ENCODE measurements around the gene PHLDB1.

The PHLDB1 gene

DNA sequence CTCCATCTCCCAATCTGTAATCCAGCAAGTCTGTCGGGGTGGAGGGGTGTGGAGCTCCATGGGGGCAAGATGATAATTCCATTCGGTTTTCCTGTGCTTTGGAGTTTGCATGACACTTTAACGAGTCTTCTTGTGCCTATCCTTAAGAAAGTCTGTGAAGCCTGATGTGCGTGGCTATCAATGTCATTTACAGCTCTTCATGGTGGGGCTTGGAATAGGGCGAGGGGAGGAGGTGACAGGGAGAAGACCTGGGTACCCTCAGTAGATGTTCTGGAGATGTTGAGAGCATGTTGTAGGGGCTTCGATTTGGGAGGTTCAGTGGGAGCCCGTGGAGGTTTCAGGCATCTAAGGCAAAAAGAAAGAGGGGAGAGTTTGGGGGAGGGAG is 579 bp upstream of the PHLDB1 start:
- ATAC-seq (ENCODE audit: insufficient read depth, low read depth) (no peak), DNase-seq (no peak)
- Histone ChIP-seq H3K4me1 (ENCODE audit: insufficient read depth, low read length) (peaks cover 24% of the 10 kb centered on the region), H3K4me3 (ENCODE audit: low read depth in 1 of 2, low read length in 2 of 2) (no peak overlapping the region), H3K36me3 (ENCODE audit: insufficient read depth, low read length) (peaks cover 7% of the 10 kb centered on the region; the same call in 1 of the 2 replicates), H3K79me2 (ENCODE audit: insufficient read depth, low read length) (no peaks in the 10 kb centered on the region), H4K20me1 (ENCODE audit: insufficient read depth, low read length) (peaks cover 11% of the 10 kb centered on the region), H3K27ac (ENCODE audit: low read length) (no peak overlapping the region), H2AFZ (ENCODE audit: low read depth, low read length) (no peak overlapping the region), H3K4me2 (ENCODE audit: insufficient read depth, low read length) (no peak overlapping the region), H3K27me3 (ENCODE audit: insufficient read depth, low read length, poor library complexity) (peaks cover 55% of the 10 kb centered on the region), H3K9me3 (ENCODE audit: insufficient read depth, low read length, severe bottlenecking) (no peaks in the 10 kb centered on the region), H3K9ac (ENCODE audit: low read depth, low read length) (no peak overlapping the region)
- TF ChIP-seq CTCF (IDR thresholded peaks at IDR 0.05; ENCODE audit: borderline replicate concordance, extremely low read depth, low read length, poor library complexity, severe bottlenecking) (no peak), EZH2 (IDR thresholded peaks at IDR 0.05; ENCODE audit: borderline replicate concordance, low read depth, low read length, severe bottlenecking) (peak; percentile 71)

DNA sequence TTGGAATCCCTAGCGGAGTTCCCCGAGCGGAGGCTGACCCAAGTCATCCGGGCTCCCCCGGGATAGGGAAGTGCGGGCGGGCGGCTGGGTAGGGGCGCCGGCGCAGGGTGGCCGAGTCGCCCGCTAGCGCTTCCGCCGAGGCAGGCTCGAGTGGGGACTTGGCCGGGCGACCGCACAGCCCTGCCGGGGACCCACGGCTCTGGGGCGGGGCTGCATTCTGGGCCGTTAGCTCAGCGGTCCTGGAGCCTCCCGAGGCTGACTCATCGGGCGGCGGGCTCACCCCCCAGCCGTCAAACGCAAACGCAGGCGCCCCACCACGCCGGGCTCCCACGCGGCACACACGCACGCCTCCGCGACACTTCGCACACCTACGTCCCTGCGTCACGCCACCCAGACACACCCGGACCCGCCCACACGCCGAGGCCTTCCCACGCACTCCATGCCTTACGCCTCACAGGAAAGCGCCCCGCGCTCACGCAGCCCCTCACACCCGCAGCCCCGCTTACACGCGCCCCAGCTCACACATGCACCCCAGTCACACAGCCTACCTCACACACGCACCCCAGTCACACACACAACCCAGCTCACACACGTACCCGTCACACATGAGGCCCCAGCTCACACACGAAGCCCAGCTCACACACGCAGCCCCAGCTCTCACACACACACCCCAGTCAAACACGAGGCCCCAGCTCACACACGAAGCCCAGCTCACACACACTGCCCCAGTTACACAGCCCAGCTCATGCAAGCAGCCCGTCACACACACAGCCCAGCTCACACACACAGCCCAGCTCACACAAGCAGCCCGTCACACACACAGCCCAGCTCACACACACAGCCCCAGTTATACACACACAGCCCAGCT is 1.2 kb downstream of the PHLDB1 start:
- peak overlapping the region; percentile 47 for H3K4me2 ChIP-seq (ENCODE audit: insufficient read depth, low read length)
- DNase-seq (peak; percentile 30), ATAC-seq (ENCODE audit: insufficient read depth, low read depth) (peak; percentile 46)
- no peak overlapping the region for H2AFZ ChIP-seq (ENCODE audit: low read depth, low read length)
- peaks cover 24% of the 10 kb centered on the region for H3K4me1 ChIP-seq (ENCODE audit: insufficient read depth, low read length)
- peaks cover 9% of the 10 kb centered on the region for H4K20me1 ChIP-seq (ENCODE audit: insufficient read depth, low read length)
- peaks cover 68% of the 10 kb centered on the region for H3K27me3 ChIP-seq (ENCODE audit: insufficient read depth, low read length, poor library complexity)
- H3K36me3 ChIP-seq (ENCODE audit: insufficient read depth, low read length) = no peaks in the 10 kb centered on the region
- peak overlapping the region; percentile 6; the same call in 1 of the 2 replicates for H3K9ac ChIP-seq (ENCODE audit: low read depth, low read length)
- H3K9me3 ChIP-seq (ENCODE audit: insufficient read depth, low read length, severe bottlenecking) = no peaks in the 10 kb centered on the region
- H3K27ac ChIP-seq (ENCODE audit: low read length) = no peak overlapping the region
- TF ChIP-seq CTCF (IDR thresholded peaks at IDR 0.05; ENCODE audit: borderline replicate concordance, extremely low read depth, low read length, poor library complexity, severe bottlenecking) (no peak), EZH2 (IDR thresholded peaks at IDR 0.05; ENCODE audit: borderline replicate concordance, low read depth, low read length, severe bottlenecking) (no peak)
- H3K79me2 ChIP-seq (ENCODE audit: insufficient read depth, low read length) = no peaks in the 10 kb centered on the region
- H3K4me3 ChIP-seq (ENCODE audit: low read depth in 1 of 2, low read length in 2 of 2) = peak overlapping the region in 1 of 2 experiments; percentile 34; a peak in 2 of 4 replicates

DNA sequence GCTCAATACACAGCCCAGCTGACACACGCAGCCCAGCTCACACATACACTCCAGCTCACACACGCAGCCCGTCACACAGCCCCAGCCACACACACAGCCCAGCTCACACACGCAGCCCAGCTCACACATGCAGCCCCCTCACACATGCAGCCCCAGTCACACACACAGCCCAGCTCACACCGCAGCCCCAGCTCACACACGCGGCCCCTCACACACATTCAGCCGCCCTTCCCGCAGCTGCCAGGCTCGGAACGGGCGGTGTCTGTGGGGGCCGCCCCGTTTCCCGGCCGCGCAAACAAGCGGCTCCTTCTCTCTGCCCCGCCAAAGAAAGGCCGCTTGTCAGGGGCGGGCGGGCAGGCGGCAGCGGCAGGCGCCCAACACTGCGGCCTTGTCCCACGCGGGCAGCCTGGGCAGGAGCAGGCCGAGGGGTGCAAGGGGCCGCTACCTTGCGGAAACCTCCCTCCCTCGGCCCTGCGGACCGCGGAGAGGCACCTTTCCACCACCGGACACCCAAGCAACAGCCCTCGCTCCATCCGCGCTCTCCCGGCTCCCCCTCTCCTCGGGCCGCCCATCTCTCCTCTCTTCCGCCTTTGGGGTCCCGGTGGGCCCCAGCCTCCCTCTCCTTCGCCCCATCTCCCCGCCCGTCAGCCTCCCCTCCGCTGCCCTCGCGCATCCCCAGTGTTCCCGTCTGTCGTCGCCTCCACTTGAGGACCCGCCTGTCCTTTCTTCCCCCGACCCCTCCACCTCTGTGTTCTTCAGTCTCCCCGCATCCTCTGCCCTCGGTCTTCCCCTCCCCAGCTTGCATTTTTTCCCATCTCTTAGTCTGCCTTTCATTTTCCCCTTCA is 2.2 kb downstream of the PHLDB1 start:
- no peaks in the 10 kb centered on the region for H3K36me3 ChIP-seq (ENCODE audit: insufficient read depth, low read length)
- DNase-seq (no peak), ATAC-seq (ENCODE audit: insufficient read depth, low read depth) (peak; percentile 29)
- H3K9me3 ChIP-seq (ENCODE audit: insufficient read depth, low read length, severe bottlenecking) = no peaks in the 10 kb centered on the region
- no peak overlapping the region for H3K4me2 ChIP-seq (ENCODE audit: insufficient read depth, low read length)
- H4K20me1 ChIP-seq (ENCODE audit: insufficient read depth, low read length) = peaks cover 11% of the 10 kb centered on the region
- no peak overlapping the region for H3K9ac ChIP-seq (ENCODE audit: low read depth, low read length)
- H3K27me3 ChIP-seq (ENCODE audit: insufficient read depth, low read length, poor library complexity) = peaks cover 78% of the 10 kb centered on the region
- H3K4me3 ChIP-seq (ENCODE audit: low read depth in 1 of 2, low read length in 2 of 2) = no peak overlapping the region
- H2AFZ ChIP-seq (ENCODE audit: low read depth, low read length) = no peak overlapping the region
- no peak overlapping the region for H3K27ac ChIP-seq (ENCODE audit: low read length)
- no peak for TF ChIP-seq EZH2 (IDR thresholded peaks at IDR 0.05; ENCODE audit: borderline replicate concordance, low read depth, low read length, severe bottlenecking)
- no peak for TF ChIP-seq CTCF (IDR thresholded peaks at IDR 0.05; ENCODE audit: borderline replicate concordance, extremely low read depth, low read length, poor library complexity, severe bottlenecking)
- H3K4me1 ChIP-seq (ENCODE audit: insufficient read depth, low read length) = peaks cover 24% of the 10 kb centered on the region
- H3K79me2 ChIP-seq (ENCODE audit: insufficient read depth, low read length) = no peaks in the 10 kb centered on the region

Measured in DND-41 (cell line).